ENCODE data around the gene ZSCAN10. TPM values are rescaled to one million over a fixed set of nuclear protein-coding genes. Genes with fewer than 3 reads are reported as not detected.

The ZSCAN10 gene
- total and polyA plus RNA-seq, 8 donors, result 0.35 TPM; not detected in 7

DNA sequence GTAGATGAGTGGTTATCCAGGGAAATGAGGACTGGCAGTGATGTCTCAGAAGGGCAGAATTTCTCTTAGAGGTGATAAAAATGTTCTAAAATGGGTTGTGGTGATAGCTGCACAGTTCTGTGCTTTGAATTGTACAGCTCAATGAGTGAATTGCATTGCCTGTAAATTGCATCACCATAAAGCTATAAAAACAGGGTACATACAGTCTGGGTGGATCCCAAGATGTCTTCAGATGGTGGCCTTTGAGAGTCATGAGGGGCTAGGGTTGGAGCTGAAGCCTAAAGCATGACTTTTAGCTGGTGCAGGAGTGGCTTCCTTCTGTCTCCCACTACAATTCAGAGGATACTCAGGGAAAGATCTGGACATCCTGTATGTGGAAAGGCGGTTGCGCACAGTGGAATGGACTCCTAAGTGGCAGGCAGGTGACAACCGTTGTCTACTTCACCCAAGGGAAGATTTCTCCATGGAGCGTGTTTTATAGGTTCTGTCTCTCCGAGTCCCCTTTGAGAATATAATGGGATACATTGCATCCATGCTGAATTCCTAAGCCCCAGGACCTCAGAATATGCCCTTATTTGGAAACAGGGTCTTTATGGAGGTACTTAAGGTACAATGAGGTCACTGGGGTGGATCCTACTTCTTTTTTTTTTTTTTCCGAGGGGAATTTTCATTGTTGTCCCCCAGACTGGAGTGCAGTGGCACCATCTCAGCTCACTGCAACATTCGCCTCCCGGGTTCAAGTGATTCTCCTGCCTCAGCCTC, 35.3 kb downstream of the ZSCAN10 start:
- WGBS, 2 donors, result 95 to 96% methylated on average over 8 of the region's 8 CpGs
- H3K4me1 ChIP-seq, result peaks cover 0 to 16% (median 10%) of the 10 kb centered on the region in 3 donors
- intact Hi-C loops (cut with DNase I), result no loop called here
- H3K27me3 ChIP-seq, result no peaks in the 10 kb centered on the region
- ATAC-seq (no peak), FAIRE-seq (no peak), DNase-seq (no peak)
- H3K27ac ChIP-seq, result no peak overlapping the region
- H3K4me3 ChIP-seq, result no peak overlapping the region
- no peaks in the 10 kb centered on the region for H3K36me3 ChIP-seq
- H3K9me3 ChIP-seq, result no peaks in the 10 kb centered on the region
- TF ChIP-seq, protein P1, sequence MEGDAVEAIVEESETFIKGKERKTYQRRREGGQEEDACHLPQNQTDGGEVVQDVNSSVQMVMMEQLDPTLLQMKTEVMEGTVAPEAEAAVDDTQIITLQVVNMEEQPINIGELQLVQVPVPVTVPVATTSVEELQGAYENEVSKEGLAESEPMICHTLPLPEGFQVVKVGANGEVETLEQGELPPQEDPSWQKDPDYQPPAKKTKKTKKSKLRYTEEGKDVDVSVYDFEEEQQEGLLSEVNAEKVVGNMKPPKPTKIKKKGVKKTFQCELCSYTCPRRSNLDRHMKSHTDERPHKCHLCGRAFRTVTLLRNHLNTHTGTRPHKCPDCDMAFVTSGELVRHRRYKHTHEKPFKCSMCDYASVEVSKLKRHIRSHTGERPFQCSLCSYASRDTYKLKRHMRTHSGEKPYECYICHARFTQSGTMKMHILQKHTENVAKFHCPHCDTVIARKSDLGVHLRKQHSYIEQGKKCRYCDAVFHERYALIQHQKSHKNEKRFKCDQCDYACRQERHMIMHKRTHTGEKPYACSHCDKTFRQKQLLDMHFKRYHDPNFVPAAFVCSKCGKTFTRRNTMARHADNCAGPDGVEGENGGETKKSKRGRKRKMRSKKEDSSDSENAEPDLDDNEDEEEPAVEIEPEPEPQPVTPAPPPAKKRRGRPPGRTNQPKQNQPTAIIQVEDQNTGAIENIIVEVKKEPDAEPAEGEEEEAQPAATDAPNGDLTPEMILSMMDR (IDR thresholded peaks at IDR 0.05), result no peak

- 91 to 95% methylated on average over 6 of the region's 6 CpGs for WGBS, 2 donors
- ATAC-seq (no peak), DNase-seq (no peak), FAIRE-seq (no peak)
- Histone ChIP-seq H3K27me3 (no peaks in the 10 kb centered on the region), H3K27ac (no peak overlapping the region), H3K4me3 (no peak overlapping the region), H3K9me3 (no peaks in the 10 kb centered on the region), H3K4me1 (peaks cover 0 to 16% (median 10%) of the 10 kb centered on the region in 3 donors), H3K36me3 (no peaks in the 10 kb centered on the region)
- TF ChIP-seq, protein P1 (IDR thresholded peaks at IDR 0.05), result no peak
- intact Hi-C loops (cut with DNase I), result no loop called here
These were observed 36.5 kb downstream of the ZSCAN10 start for GRCh38 chr16:3062553-3062952.

DNA sequence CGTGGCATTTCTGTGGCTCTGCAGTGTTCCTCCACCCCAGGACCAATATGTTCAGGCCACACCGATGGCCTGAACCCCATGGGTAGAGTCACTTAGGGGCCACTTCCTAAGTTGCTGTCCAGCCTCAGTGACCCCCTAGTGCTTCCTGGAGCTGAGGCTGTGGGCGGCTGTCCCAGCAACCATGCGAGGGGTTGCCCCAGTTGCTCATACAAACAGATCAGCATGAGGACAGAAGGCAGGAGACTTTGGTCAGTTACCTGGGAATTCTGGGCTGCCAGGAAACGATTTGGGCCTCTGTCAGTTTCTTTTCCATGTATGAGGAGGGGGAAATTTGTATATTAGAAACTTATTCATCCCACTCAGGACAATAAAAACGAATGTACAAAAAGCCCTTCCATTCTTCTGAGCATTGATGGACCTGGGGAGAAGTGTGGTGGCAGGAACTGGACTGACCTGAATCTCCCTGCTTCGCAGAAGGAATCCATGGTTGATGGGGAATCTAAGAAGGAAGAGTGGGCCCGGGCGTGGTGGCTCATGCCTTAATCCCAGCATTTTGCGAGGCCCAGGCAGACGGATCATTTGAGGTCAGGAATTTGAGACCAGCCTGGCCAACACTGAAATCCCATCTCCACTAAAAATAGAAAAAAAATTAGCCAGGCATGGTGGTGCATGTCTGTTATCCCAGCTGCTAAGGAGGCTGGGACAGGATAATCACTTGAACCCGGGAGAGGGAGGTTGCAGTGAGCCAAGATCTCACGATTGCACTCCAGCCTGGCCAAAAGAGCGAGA, 38.6 kb downstream of the ZSCAN10 start:
- Histone ChIP-seq H3K4me3 (no peak overlapping the region), H3K27ac (peak overlapping the region in 2 of 4 donors; percentile 90 to 92), H3K9me3 (no peaks in the 10 kb centered on the region), H3K36me3 (no peaks in the 10 kb centered on the region), H3K4me1 (peaks cover 0 to 16% (median 10%) of the 10 kb centered on the region in 3 donors), H3K27me3 (no peaks in the 10 kb centered on the region)
- TF ChIP-seq, protein P1 (IDR thresholded peaks at IDR 0.05), result no peak
- ATAC-seq (no peak), FAIRE-seq (no peak), DNase-seq (no peak)
- intact Hi-C loops (cut with DNase I), result no loop called here
- 80 to 86% methylated on average over 14 of the region's 14 CpGs for WGBS, 2 donors

DNA sequence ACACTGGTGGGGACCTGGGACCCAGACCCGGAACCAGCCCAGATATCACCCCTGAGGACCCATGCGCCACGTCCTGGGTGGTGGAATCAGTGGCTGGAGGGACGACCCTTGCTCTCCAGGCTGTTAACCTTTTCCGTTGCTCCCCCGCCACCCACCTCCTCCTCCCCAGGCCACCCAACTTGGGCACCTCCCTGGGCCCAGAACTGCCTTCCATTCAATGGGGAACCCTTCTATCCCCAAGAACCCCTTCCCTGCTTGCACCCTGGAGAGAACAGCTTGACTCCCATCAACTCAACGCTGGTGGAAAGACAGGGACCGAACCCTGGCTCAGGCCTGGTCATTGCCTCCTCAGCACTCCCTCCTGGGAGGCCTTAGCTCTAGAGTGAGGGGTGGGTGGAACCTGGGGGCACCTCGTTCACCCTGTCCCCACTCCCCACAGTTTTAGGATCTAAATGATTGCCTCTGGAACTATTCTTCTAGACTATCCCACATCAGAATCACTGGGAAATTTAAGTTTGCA, 39.3 kb downstream of the ZSCAN10 start:
- Histone ChIP-seq H3K36me3 (no peaks in the 10 kb centered on the region), H3K4me3 (peak overlapping the region; percentile 80 to 96 (median 86)), H3K27me3 (no peaks in the 10 kb centered on the region), H3K9me3 (no peaks in the 10 kb centered on the region), H3K4me1 (peaks cover 0 to 14% (median 7%) of the 10 kb centered on the region in 3 donors), H3K27ac (peak overlapping the region; percentile 69 to 92 (median 80))
- ATAC-seq, result no peak
- 53 to 55% methylated on average over 9 of the region's 9 CpGs for WGBS, 2 donors
- DNase-seq, result no peak
- no peak for FAIRE-seq
- intact Hi-C loops (cut with DNase I), result no loop called here
- TF ChIP-seq, protein P1 (IDR thresholded peaks at IDR 0.05), result no peak
